Astrocyte (in vitro differentiated cells and primary cell): ENCODE data around the gene GPS2. TPM values are rescaled to one million over a fixed set of nuclear protein-coding genes. Genes with fewer than 3 reads are reported as not detected.

ENCODE experiments used
- DNase-seq: peaks from one replicate; pipeline ENCODE4 v3.0.0-alpha.2; 2010; ENCODE audit warnings: low read depth
- FAIRE-seq: peaks from 2 replicates; lab custom pipeline; 2011; peaks lifted over from hg19 to GRCh38; lab: Jason Lieb, UNC
- H2AFZ ChIP-seq: 2 replicates; pipeline ENCODE4 v1.6.0; 2012; ENCODE audit warnings: low read depth, low read length, inconsistent platforms
- H3K27ac ChIP-seq: 2 replicates; pipeline ENCODE4 v1.5.1; 2011; ENCODE audit warnings: low read depth, low read length, inconsistent platforms
- H3K27me3 ChIP-seq: 2 replicates; pipeline ENCODE4 v1.6.0; 2011; ENCODE audit warnings: low read length, inconsistent platforms; ENCODE audit not compliant: insufficient read depth
- H3K36me3 ChIP-seq: 2 replicates; pipeline ENCODE4 v1.5.1; 2011; ENCODE audit warnings: low read length, inconsistent platforms; ENCODE audit not compliant: insufficient read depth
- H3K4me1 ChIP-seq: 2 replicates; pipeline ENCODE4 v1.5.1; 2011; ENCODE audit warnings: low read length, inconsistent platforms; ENCODE audit not compliant: insufficient read depth
- H3K4me2 ChIP-seq: 2 replicates; pipeline ENCODE4 v1.6.0; 2012; ENCODE audit warnings: low read length, inconsistent platforms
- H3K4me3 ChIP-seq: 2 replicates; pipeline ENCODE4 v1.5.1; 2011; ENCODE audit warnings: low read depth, mild to moderate bottlenecking, low read length, inconsistent platforms; ENCODE audit not compliant: insufficient read depth
- H3K79me2 ChIP-seq: 2 replicates; pipeline ENCODE4 v1.6.0; 2012; ENCODE audit warnings: mild to moderate bottlenecking, low read length, inconsistent platforms; ENCODE audit not compliant: insufficient read depth
- H3K9ac ChIP-seq: 2 replicates; pipeline ENCODE4 v1.6.0; 2012; ENCODE audit warnings: mild to moderate bottlenecking, low read length, inconsistent platforms
- H3K9me3 ChIP-seq: 2 replicates; pipeline ENCODE4 v1.5.1; 2012; ENCODE audit warnings: low read depth, mild to moderate bottlenecking, low read length, inconsistent platforms; ENCODE audit not compliant: insufficient read depth
- H4K20me1 ChIP-seq: 2 replicates; pipeline ENCODE4 v1.6.0; 2012; ENCODE audit warnings: low read length, inconsistent platforms; ENCODE audit not compliant: insufficient read depth
- H3K27ac Mint-ChIP-seq: one replicate; pipeline ENCODE4 v1.8.0; 2021; ENCODE audit warnings: mild to moderate bottlenecking, mixed read lengths; ENCODE audit not compliant: unreplicated experiment
- H3K27me3 Mint-ChIP-seq: one replicate; pipeline ENCODE4 v1.8.0; 2021; ENCODE audit warnings: low read depth, mixed read lengths; ENCODE audit not compliant: unreplicated experiment
- H3K36me3 Mint-ChIP-seq: one replicate; pipeline ENCODE4 v1.8.0; 2021; ENCODE audit warnings: low read depth, mixed read lengths; ENCODE audit not compliant: unreplicated experiment
- H3K4me1 Mint-ChIP-seq: one replicate; pipeline ENCODE4 v1.8.0; 2021; ENCODE audit warnings: low read depth, mixed read lengths; ENCODE audit not compliant: unreplicated experiment
- H3K4me3 Mint-ChIP-seq: one replicate; pipeline ENCODE4 v1.8.0; 2021; ENCODE audit warnings: mild to moderate bottlenecking, moderate library complexity, mixed read lengths; ENCODE audit not compliant: unreplicated experiment
- H3K9me3 Mint-ChIP-seq: one replicate; pipeline ENCODE4 v1.8.0; 2021; ENCODE audit warnings: mild to moderate bottlenecking, mixed read lengths; ENCODE audit not compliant: unreplicated experiment
- CTCF ChIP-seq: IDR thresholded peaks from 2 replicates; pipeline ENCODE4 v1.5.1; 2011; ENCODE audit warnings: low read depth, mild to moderate bottlenecking, inconsistent platforms, low read length, moderate library complexity; ENCODE audit not compliant: insufficient read depth
- EZH2 ChIP-seq: IDR thresholded peaks from 2 replicates; pipeline ENCODE4 v1.6.1; 2012; ENCODE audit warnings: mild to moderate bottlenecking, low read length, inconsistent platforms; ENCODE audit not compliant: insufficient read depth
- total RNA-seq: library from RNA; stranded (reverse); gene quantifications from 2 replicates; pipeline ENCODE4 v1.2.1, GENCODE V29; 2021

Gene GPS2
- total RNA-seq, 1 donor from 2014 or later: 49.8 TPM

- Histone ChIP-seq H3K4me1 (peaks cover 8% of the 10 kb centered on the region), H3K4me2 (peak within 1 kb of the TSS; percentile 58), H3K27ac (no peak within 1 kb of the TSS), H4K20me1 (no peaks in the 10 kb centered on the region), H3K4me3 (no peak within 1 kb of the TSS), H3K36me3 (no peaks in the 10 kb centered on the region), H3K27me3 (peaks cover 39% of the 10 kb centered on the region), H3K9ac (no peak within 1 kb of the TSS), H3K79me2 (no peaks in the 10 kb centered on the region), H3K9me3 (no peaks in the 10 kb centered on the region), H2AFZ (no peak within 1 kb of the TSS)
- Mint-ChIP-seq H3K36me3 (no peaks in the 10 kb centered on the region), H3K27me3 (peaks cover 53% of the 10 kb centered on the region), H3K4me3 (peak within 1 kb of the TSS; percentile 69), H3K27ac (peak within 1 kb of the TSS; percentile 18), H3K9me3 (no peaks in the 10 kb centered on the region), H3K4me1 (peaks cover 2% of the 10 kb centered on the region)
- no peak for DNase-seq
- TF ChIP-seq EZH2 (peak; percentile 85), CTCF (no peak)
- no peak for FAIRE-seq
Observed at GRCh38 chr17:7294614-7295153, 20.5 kb downstream of the GPS2 start, which contains the start of gene YBX2. YBX2 (minus strand) TSS chr17:7294639; CDS start chr17:7294500, 139 bp downstream.

- no peak overlapping the region for H3K27ac Mint-ChIP-seq
- FAIRE-seq: no peak
- H3K36me3 ChIP-seq: no peaks in the 10 kb centered on the region
Observed at GRCh38 chr17:7293816-7294613, 21.1 kb downstream of the GPS2 start.

More at GRCh38 chr17:7293816-7294613, 21.1 kb downstream of the GPS2 start:
- Mint-ChIP-seq H3K27me3 (peaks cover 53% of the 10 kb centered on the region), H3K4me1 (peaks cover 2% of the 10 kb centered on the region), H3K4me3 (no peak overlapping the region), H3K9me3 (no peaks in the 10 kb centered on the region), H3K36me3 (no peaks in the 10 kb centered on the region)
- H3K27ac ChIP-seq: no peak overlapping the region
- H3K4me1 ChIP-seq: peaks cover 8% of the 10 kb centered on the region
- H3K79me2 ChIP-seq: no peaks in the 10 kb centered on the region
- no peak for DNase-seq
- no peaks in the 10 kb centered on the region for H3K9me3 ChIP-seq
- peaks cover 39% of the 10 kb centered on the region for H3K27me3 ChIP-seq
- TF ChIP-seq CTCF (no peak), EZH2 (peak; percentile 93)
- no peak overlapping the region for H3K4me3 ChIP-seq
- no peak overlapping the region for H3K9ac ChIP-seq
- H4K20me1 ChIP-seq: no peaks in the 10 kb centered on the region
- peak overlapping the region; percentile 58 for H3K4me2 ChIP-seq
- H2AFZ ChIP-seq: no peak overlapping the region
